HepG2 (cell line): Measurements from ENCODE around the gene MME. TPM values are rescaled to one million over a fixed set of nuclear protein-coding genes. Genes with fewer than 3 reads are reported as not detected.

Source experiments
- ATAC-seq: fragments of 200-7000 bp; cut with Tn5 transposase; 3 replicates; pipeline ENCODE4 v1.9.1; 2020; ENCODE audit warnings: mild to moderate bottlenecking, moderate library complexity
- BruUV-seq: library from RNA; stranded (reverse); fragments of 400-500 nt; replicated peaks from 2 replicates; lab custom pipeline; 2021; lab: Mats Ljungman, UMichigan
- CTCF ChIA-PET: fragments of 300-600 bp; formaldehyde crosslinking; extraction: SDS; loops from one replicate; lab custom pipeline; 2021; ENCODE audit warnings: low total read pairs, inconsistent platforms, low intra/inter-chr PET ratio; lab: Yijun Ruan, JAX
- POLR2A ChIA-PET: fragments of 350-600 bp; sonication (Branson Sonifier 250); formaldehyde crosslinking; loops from one replicate; lab custom pipeline; 2020; ENCODE audit warnings: antibody characterized with exemption, inconsistent platforms; lab: Yijun Ruan, JAX
- DNase-seq: peaks from one replicate; pipeline ENCODE4 v3.0.0-alpha.2; 2015; ENCODE audit warnings: low spot score
- FAIRE-seq: peaks from 3 replicates; lab custom pipeline; 2011; peaks lifted over from hg19 to GRCh38; lab: Jason Lieb, UNC
- H2AFZ ChIP-seq: one replicate; pipeline ENCODE4 v1.6.1; 2011; ENCODE audit warnings: low read length, inconsistent platforms
- H3K27ac ChIP-seq: fragments of 300-600 bp; 3 replicates; pipeline ENCODE4 v1.8.0; 2011; ENCODE audit warnings: mixed run types, mild to moderate bottlenecking, mixed read lengths, low read length, inconsistent platforms; ENCODE audit not compliant: insufficient read depth; ENCODE audit errors: extremely low read length
- H3K27me3 ChIP-seq, 2 experiments: fragments of 200-600 bp in 1 of 2; 2 replicates in 1 of 2; 3 replicates in 1 of 2; pipeline versions ENCODE4 v1.6.0 to v1.8.0; 2011; ENCODE audit warnings: low read length in 2 of 2, mild to moderate bottlenecking in 2 of 2, moderate library complexity in 2 of 2, inconsistent platforms in 1 of 2; ENCODE audit not compliant: insufficient read depth in 2 of 2, control insufficient read depth in 1 of 2
- H3K36me3 ChIP-seq, 2 experiments: fragments of 200-600 bp in 1 of 2; replicated peaks in 1 of 2; 2 replicates in 1 of 2; 3 replicates in 1 of 2; pipeline versions ENCODE4 v1.5.1 to v1.8.0; 2011; ENCODE audit warnings: low read length in 2 of 2, inconsistent platforms in 1 of 2; ENCODE audit not compliant: insufficient read depth in 2 of 2, control insufficient read depth in 1 of 2
- H3K4me1 ChIP-seq: 2 replicates; pipeline ENCODE4 v1.5.1; 2012; ENCODE audit warnings: low read length, inconsistent platforms; ENCODE audit not compliant: insufficient read depth
- H3K4me2 ChIP-seq: 2 replicates; pipeline ENCODE4 v1.6.0; 2011; ENCODE audit warnings: low read depth, low read length, inconsistent platforms
- H3K4me3 ChIP-seq, 3 experiments: fragments of 200-600 bp in 1 of 3; sonication (generic), shearing (Covaris generic) in 1 of 3; replicated peaks in 1 of 3; 2 replicates each; pipeline ENCODE4 v1.5.1; 2011 to 2016; ENCODE audit warnings: low read length in 3 of 3, inconsistent platforms in 2 of 3, low read depth in 2 of 3, mild to moderate bottlenecking in 2 of 3, control low read depth in 1 of 3, mixed read lengths in 1 of 3; ENCODE audit not compliant: insufficient read depth in 1 of 3
- H3K79me2 ChIP-seq: one replicate; pipeline ENCODE4 v1.6.1; 2011; ENCODE audit warnings: low read length, inconsistent platforms; ENCODE audit not compliant: insufficient read depth
- H3K9ac ChIP-seq: 2 replicates; pipeline ENCODE4 v1.6.0; 2011; ENCODE audit warnings: mild to moderate bottlenecking, low read depth, low read length, inconsistent platforms; ENCODE audit not compliant: insufficient read depth
- H3K9me3 ChIP-seq: 2 replicates; pipeline ENCODE4 v1.5.1; 2012; ENCODE audit warnings: mild to moderate bottlenecking, low read length
- H4K20me1 ChIP-seq: 2 replicates; pipeline ENCODE4 v1.6.0; 2011; ENCODE audit warnings: inconsistent platforms, mild to moderate bottlenecking, low read length, moderate library complexity; ENCODE audit not compliant: insufficient read depth
- CBFB ChIP-seq: sonication (generic); formaldehyde crosslinking; IDR thresholded peaks from 2 replicates; pipeline ENCODE4 v1.4.0; 2020; ENCODE audit warnings: missing genetic modification reagents
- CENPT ChIP-seq: sonication (generic); formaldehyde crosslinking; IDR thresholded peaks from 2 replicates; pipeline ENCODE4 v1.8.0; 2022; ENCODE audit warnings: low read depth, mild to moderate bottlenecking, moderate library complexity, missing genetic modification reagents
- FOXO1 ChIP-seq: sonication (generic); formaldehyde crosslinking; IDR thresholded peaks from 2 replicates; pipeline ENCODE4 v1.4.0; 2020; ENCODE audit warnings: missing genetic modification reagents
- FOXP1 ChIP-seq, 2 experiments: fragments of 450-650 bp in 1 of 2; IDR thresholded peaks; 2 replicates each; pipeline ENCODE4 v1.6.1; 2017 to 2018; ENCODE audit warnings: antibody characterized with exemption in 1 of 2
- SP5 ChIP-seq: IDR thresholded peaks from 2 replicates; pipeline ENCODE4 v1.6.1; 2016; ENCODE audit warnings: low read depth, borderline replicate concordance
- SRF ChIP-seq: IDR thresholded peaks from 2 replicates; pipeline ENCODE4 v1.6.1; 2011; ENCODE audit warnings: mild to moderate bottlenecking, low read depth, low read length, moderate library complexity
- SRSF1 ChIP-seq: fragments of 200-400 bp; formaldehyde crosslinking; optimal IDR thresholded peaks from 2 replicates; pipeline ENCODE3; 2017; ENCODE audit warnings: mild to moderate bottlenecking, low read depth, low read length, moderate library complexity
- TCF7L2 ChIP-seq: IDR thresholded peaks from 2 replicates; pipeline ENCODE4 v1.6.1; 2011; ENCODE audit warnings: mild to moderate bottlenecking, low read depth, low read length, moderate library complexity
- TFDP2 ChIP-seq: sonication (generic); formaldehyde crosslinking; IDR thresholded peaks from 2 replicates; pipeline ENCODE4 v1.4.0; 2020; ENCODE audit warnings: missing genetic modification reagents
- ZBTB7B ChIP-seq: sonication (generic); formaldehyde crosslinking; IDR thresholded peaks from 2 replicates; pipeline ENCODE4 v1.4.0; 2020; ENCODE audit warnings: missing genetic modification reagents
- ZNF124 ChIP-seq: sonication (generic); formaldehyde crosslinking; IDR thresholded peaks from 2 replicates; pipeline ENCODE4 v1.4.0; 2020; ENCODE audit warnings: missing genetic modification reagents
- ZNF550 ChIP-seq: sonication (generic); formaldehyde crosslinking; IDR thresholded peaks from 2 replicates; pipeline ENCODE4 v1.4.0; 2020; ENCODE audit warnings: mild to moderate bottlenecking, missing genetic modification reagents, borderline replicate concordance
- ZNF564 ChIP-seq: sonication (generic); formaldehyde crosslinking; IDR thresholded peaks from 2 replicates; pipeline ENCODE4 v1.8.1; 2023; ENCODE audit warnings: mild to moderate bottlenecking, missing genetic modification reagents
- ZNF598 ChIP-seq: sonication (generic); formaldehyde crosslinking; IDR thresholded peaks from 2 replicates; pipeline ENCODE4 v1.5.1; 2020; ENCODE audit warnings: mild to moderate bottlenecking, missing genetic modification reagents, borderline replicate concordance
- in situ Hi-C: cut with HindIII; loops from 2 replicates; pipeline ENCODE4 v1.10.0; 2017; ENCODE audit warnings: low pct_unique_long_range_greater_than_20kb; ENCODE audit not compliant: extremely low pct_ligation_motif_present
- intact Hi-C: fragments of 100-400 bp; cut with micrococcal nuclease; formaldehyde crosslinking; loops from one replicate; pipeline ENCODE4 v1.10.0; 2022; ENCODE audit not compliant: unreplicated experiment
- polyA plus RNA-seq, 8 experiments: library from polyadenylated mRNA; depleted of rRNA in 3 of 8; stranded (reverse) in 7 of 8; unstranded in 1 of 8; fragments of >200 nt; fragmentation: Illumina TruSeq in 4 of 8; extraction: Trizol in 4 of 8; gene quantifications; 2 replicates each; pipeline versions ENCODE4 v1.2.1 to v1.2.3, GENCODE V29; 2011 to 2016; ENCODE audit warnings: low read depth in 4 of 8, missing spikeins in 1 of 8, mixed read lengths in 1 of 8; ENCODE audit not compliant: insufficient read depth in 1 of 8
- total RNA-seq, 5 experiments: library from RNA; depleted of rRNA; stranded (reverse); fragments of >200 nt; fragmentation: Illumina TruSeq; extraction: Trizol; gene quantifications; 2 replicates each; pipeline ENCODE4 v1.2.3, GENCODE V29; 2016; ENCODE audit warnings: low read depth in 1 of 5

The MME gene
- total and polyA plus RNA-seq, 2 of the 13 experiments (the other 11 are each of a cell fraction or from before 2014, with no cell fraction given), result not detected

- ATAC-seq (no peak), FAIRE-seq (no peak)
- H3K4me2 ChIP-seq, result no peak overlapping the region
- CTCF ChIA-PET, result no interaction called here
- no peaks in the 10 kb centered on the region for H4K20me1 ChIP-seq
- H3K9me3 ChIP-seq, result no peaks in the 10 kb centered on the region
- H3K4me1 ChIP-seq, result no peaks in the 10 kb centered on the region
- no peaks in the 10 kb centered on the region for H3K36me3 ChIP-seq
- H3K9ac ChIP-seq, result no peak overlapping the region
- H3K27ac ChIP-seq, result no peak overlapping the region
- no peak overlapping the region for H3K4me3 ChIP-seq
- intact Hi-C loops, result no loop called here
- no peaks in the 10 kb centered on the region; a peak in 1 of 5 replicates for H3K27me3 ChIP-seq
- TF ChIP-seq CENPT (CRISPR knock-in tag), result no peak
- no peak for TF ChIP-seq FOXP1 (IDR thresholded peaks at IDR 0.05)
- no peak for TF ChIP-seq FOXP1 (CRISPR knock-in tag; IDR thresholded peaks at IDR 0.05)
- TF ChIP-seq TCF7L2, result no peak
- TF ChIP-seq SRSF1, result no peak
- TF ChIP-seq FOXO1, result no peak
- no peak for TF ChIP-seq SP5 (CRISPR knock-in tag)
- no peak for TF ChIP-seq SRF
- TF ChIP-seq ZNF124, result no peak
- no peak for TF ChIP-seq ZNF564 (CRISPR knock-in tag)
- TF ChIP-seq CBFB (CRISPR knock-in tag), result no peak
- TF ChIP-seq TFDP2, result no peak
- TF ChIP-seq ZBTB7B (CRISPR knock-in tag), result no peak
- TF ChIP-seq ZNF550 (CRISPR knock-in tag), result no peak
- no peak for TF ChIP-seq ZNF598 (CRISPR knock-in tag)
- TF ChIP-seq, all 625 proteins: peak for 0
- POLR2A ChIA-PET, result no interaction called here
- DNase-seq, result no peak
- no TSS peak for BruUV-seq
- H2AFZ ChIP-seq, result no peak overlapping the region
- in situ Hi-C loops, result no loop called here
- no peaks in the 10 kb centered on the region for H3K79me2 ChIP-seq
Measured at GRCh38 chr3:155031186-155031585, 48.9 kb upstream of the MME start.
